Stimulated activated CD4-positive, alpha-beta T cell treated with anti-CD3 and anti-CD28 coated beads, Interleukin-2, amount 100 ng/mL, for 4 hours (primary cell): ENCODE measurements around the gene FRMPD1.

Source experiments
- DNase-seq: peaks from one replicate; pipeline ENCODE4 v3.0.0-alpha.2; 2020; ENCODE audit warnings: low read depth

FRMPD1 gene

DNA sequence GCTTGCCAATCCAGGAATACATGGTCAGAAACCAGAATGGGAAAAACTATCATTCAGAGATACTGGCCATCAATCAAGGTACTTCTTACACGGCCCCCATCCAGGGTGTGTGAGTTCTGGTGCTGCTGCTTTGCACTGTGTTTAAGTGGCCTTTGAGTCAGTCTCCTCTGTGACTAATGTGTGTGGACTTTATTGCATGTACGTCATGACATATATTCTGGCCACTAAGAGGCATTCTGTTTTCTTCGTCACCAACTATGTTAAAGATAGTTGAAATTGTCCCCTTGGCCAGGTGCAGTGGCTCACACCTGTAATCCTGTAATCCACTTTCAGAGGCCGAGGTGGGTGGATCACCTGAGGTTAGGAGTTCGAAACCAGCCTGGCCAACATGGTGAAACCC is 125.6 kb downstream of the FRMPD1 start:
- DNase-seq: no peak

DNA sequence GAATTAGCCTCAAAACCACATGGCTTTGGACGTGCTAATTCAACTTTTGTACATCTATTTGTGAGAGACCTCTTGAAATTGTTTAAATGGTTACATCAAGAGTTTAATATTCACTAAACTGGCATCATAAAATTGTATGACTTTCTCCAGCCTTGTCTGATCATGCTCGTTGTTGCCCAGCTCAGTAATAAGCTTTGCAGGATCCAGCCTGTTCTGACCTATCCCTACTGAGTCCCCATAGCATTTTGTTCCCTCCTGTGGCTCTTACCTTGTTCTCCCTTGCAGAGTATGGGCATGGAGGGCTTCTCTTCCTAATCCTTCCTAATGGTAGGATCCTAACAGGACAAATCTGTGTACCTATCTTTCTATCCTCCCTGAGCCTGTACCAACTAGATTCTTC is 127.8 kb downstream of the FRMPD1 start:
- no peak for DNase-seq

- DNase-seq: no peak
These were observed 133.5 kb downstream of the FRMPD1 start for GRCh38 chr9:37784291-37784615.

DNA sequence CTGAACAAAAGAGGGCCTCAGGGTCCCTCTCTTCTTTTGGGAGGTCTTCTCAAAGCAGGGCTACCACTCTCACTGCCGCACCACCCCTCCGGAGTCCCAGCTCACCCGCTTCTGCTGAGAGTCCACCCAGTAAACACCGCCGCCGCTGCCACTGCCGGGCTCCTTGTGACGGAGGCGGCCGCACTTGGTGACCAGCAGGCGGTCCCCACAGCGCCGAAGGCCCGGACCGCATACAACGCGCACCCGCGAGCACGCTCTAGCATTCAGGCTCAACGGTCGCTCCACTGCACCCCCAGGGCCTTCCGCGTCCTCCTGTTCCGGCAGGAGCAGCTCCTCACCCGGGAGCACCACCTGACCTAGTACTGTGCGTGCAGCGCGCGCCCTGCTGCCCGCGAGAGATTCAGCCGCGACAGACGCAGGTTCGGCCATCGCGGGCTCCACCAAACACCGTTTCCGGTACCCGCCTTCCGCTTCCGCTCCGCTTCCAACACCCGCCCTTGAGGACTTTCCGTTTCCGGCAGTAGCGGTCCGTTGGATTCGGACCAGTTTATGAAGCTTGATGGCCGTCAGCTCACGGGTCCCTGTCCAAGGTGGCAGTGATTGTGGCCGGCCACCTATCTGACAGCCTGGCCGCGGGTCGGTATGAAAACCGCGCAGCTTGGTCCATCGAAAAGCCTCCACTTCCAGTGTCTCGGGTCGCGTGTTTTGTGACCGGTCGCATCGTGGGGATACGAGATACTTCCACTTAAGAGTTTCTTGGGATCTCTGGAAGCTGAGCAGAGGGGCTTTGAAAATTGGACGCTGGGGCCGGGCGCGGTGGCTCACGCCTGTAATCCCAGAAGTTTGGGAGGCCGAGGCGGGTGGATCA is 134.1 kb downstream of the FRMPD1 start, which contains the start of gene EXOSC3:
EXOSC3 (minus strand) TSS at position 449 of the 868 bp plus-strand sequence; CDS start at position 429, 20 bp downstream.
- DNase-seq: peak; percentile 70

- no peak for DNase-seq
These were observed 136.3 kb downstream of the FRMPD1 start for GRCh38 chr9:37787059-37787458.

GRCh38 chr9:37788332-37788731 is 137.6 kb downstream of the FRMPD1 start:
- no peak for DNase-seq

DNA sequence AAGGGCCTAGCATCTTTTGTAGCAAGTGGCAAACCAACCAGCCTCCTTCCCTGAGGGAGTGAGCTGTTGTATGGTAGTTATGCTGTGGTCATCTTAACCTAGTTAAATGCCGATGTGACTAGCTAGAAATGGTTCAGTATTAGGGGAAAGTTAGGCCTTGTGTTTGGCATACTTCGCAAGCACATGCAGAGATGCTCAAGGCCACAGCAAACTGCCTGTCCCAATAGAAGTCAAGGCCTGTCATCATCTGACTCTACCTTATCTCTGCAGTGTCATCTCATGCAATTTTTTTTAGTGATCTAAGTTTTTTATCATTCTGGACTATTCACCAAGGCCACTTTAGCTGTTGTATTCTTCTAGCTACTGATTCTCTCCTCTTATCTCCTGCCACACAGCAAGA is 139.3 kb downstream of the FRMPD1 start:
- no peak for DNase-seq

DNA sequence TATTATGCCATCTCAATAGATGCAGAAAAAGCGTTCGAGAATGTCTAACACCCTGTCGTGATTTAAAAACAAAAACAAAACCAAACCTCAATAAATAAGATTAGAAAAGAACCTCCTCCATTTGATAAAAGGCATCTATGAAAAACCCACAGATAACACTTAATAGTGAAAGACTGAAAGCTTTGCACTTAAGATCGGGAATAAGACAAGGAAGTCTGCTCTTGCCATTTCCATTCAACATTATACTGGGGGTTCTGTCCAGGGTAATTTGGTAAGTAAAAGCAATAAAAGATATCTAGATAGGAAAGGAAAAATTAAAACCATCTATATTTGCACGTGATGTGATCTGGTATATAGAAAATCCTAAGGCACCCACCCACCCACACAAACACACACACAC is 141.4 kb downstream of the FRMPD1 start:
- no peak for DNase-seq

- DNase-seq: no peak
These were observed 145.5 kb downstream of the FRMPD1 start for GRCh38 chr9:37796232-37796631.
